ENCODE results near the gene STPG4.
"Not testable (repeated sequence)": the region's sequence is repeated elsewhere in the genome, so short reads cannot be mapped to it uniquely, and the experiment has no call there.

Gene STPG4

GRCh38 chr2:47172922-47173695, 18.0 kb upstream of the STPG4 start:
- no peak for DNase-seq

- DNase-seq: no peak
Observed at GRCh38 chr2:47172156-47172921, 17.2 kb upstream of the STPG4 start.

GRCh38 chr2:47169784-47170183, 14.7 kb upstream of the STPG4 start:
- no peak for DNase-seq

GRCh38 chr2:47168895-47169294, 13.8 kb upstream of the STPG4 start:
- not testable (repeated sequence) for DNase-seq

- no peak for DNase-seq
Observed at GRCh38 chr2:47167149-47167548, 12.0 kb upstream of the STPG4 start.

DNA sequence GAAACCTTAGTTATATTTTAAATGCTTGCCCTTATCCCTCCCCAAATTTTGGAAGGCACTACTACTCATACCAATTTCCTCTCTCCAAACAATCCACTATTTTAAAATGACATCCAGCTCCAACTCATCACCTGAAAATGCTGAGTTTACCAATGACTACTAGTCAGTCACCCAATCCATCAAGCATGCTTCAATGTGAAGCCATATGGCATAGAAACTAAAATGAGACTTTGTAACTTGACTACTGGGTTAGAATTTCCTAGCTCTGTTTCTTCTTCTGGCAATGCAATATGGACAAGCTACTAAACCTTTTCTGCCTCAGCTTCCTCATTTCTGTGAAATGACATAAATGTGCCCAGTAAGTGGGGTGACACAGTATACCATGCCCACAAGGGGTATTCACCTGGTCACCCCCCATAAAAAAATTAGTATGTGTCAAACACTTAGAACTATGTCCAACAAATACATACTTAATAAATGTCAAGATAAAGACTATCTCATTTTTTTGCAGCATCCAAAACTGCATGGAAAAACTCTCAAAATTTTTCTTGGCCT, 10.0 kb upstream of the STPG4 start:
- DNase-seq: no peak

GRCh38 chr2:47162780-47163179, 7.7 kb upstream of the STPG4 start:
- no peak for DNase-seq

DNA sequence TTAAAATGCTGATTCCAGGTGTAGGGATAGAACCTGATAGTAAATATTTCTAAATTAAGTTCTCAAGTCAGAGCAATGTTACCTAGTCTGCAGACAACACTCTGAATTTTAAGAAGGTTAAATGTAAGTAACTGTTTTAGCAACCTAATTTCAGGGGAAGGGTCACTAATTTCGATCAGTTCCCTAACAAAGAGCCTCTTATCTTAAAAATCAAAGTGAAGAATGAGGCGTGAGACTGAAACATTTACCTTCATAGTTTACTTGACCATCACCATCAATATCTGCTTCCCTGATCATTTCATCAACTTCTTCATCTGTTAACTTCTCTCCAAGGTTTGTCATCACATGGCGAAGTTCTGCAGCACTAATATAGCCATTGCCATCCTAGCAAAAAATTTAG, 6.4 kb upstream of the STPG4 start:
- no peak for DNase-seq

DNA sequence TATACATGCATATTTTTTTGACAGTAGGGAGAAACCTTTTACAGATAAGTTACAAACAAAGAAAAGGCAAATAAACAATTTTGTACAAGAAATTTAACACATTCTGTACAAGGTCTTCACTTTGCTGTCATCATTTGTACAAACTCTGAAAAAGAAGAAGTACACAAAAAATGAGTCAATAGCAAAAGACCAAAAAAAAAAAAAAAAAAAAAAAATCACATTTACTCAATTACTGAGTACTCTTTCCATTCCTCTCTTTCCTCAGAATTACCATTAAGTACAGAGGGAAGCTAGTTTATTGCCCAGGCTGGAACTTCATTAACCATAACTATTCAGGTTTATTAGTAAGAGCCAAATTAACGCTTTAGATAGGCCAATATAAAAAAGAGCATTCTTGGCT, 5.6 kb upstream of the STPG4 start:
- no peak for DNase-seq

GRCh38 chr2:47160211-47160610, 5.1 kb upstream of the STPG4 start:
- no peak for DNase-seq

GRCh38 chr2:47159627-47160026, 4.5 kb upstream of the STPG4 start:
- DNase-seq: no peak

DNA sequence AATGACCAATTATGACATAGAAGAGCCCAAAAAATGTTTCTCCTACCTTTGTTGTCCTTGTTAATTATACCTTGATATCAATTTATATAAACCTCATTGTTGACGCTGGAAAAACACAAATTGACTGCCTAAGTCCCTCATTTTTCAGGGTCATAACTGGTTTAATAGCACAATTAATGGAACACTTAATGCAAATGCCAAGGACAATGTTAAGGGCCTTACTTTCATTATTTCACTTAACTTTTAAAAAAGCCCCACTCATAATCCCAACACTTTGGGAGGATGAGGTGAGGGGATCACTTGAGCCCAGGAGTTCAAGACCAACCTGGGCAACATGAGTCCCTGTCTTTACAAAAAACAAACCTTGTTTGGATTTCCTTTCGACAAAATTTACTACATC, 3.5 kb upstream of the STPG4 start:
- DNase-seq: no peak

DNA sequence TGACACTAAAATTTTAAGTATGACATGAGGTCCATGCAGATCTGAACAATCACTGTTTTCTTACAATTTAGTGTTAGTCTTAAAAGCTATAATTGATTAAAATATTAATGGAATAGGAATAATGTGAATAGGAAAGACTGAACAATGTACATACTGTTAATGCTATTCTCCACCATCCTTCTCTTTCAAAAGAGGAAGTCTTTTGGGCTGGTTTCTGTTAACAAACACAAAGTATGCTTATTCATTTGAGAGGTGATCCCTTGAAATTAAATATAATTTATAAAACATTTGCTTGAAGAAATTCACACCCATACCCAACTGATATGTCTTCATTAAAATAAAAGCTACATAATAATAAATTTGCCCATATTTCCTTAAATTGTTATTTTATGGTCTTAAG, 2.3 kb downstream of the STPG4 start:
- no peak for DNase-seq

DNA sequence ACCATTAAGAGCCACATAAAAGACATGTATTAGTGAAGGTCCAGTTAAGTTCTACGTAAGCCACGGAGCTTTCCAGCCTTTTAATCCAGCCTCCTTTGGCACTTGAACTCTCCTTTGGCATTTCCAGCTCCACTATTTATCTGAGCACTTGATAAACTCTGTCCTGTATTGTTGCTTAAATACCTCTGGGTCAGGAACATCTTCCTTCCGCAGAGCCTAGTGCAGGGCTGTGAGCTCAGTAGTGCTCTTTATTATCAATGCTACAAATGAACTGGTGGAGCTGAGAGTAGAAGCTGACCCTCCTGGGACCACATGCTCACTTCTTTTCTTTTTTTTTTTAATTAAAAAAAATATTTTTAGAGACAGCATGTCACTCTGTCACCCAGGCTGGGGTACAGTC, 4.9 kb downstream of the STPG4 start:
- no peak for DNase-seq

DNA sequence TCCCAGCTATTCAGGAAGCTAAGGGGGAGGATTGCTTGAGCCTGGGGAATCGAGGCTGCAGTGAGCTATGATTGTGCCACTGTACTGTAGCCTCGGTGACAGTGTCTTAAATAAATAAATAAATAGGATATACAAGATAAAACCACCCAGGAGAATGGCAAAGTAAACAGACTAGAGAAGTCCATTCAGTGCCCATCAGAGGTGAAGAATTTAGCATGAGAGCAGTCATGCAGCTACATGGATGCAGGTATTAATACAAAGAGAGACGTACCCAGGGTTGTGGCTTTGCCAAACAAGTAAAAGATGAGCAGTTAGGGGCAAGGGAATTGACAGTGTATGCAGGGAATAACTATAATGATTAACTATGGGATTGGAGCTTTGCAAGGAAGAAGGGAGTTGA, 8.1 kb downstream of the STPG4 start:
- DNase-seq: no peak

- no peak for DNase-seq
Observed at GRCh38 chr2:47145466-47145865, 9.6 kb downstream of the STPG4 start.

- no peak for DNase-seq
Observed at GRCh38 chr2:47141520-47141919, 13.6 kb downstream of the STPG4 start.

DNA sequence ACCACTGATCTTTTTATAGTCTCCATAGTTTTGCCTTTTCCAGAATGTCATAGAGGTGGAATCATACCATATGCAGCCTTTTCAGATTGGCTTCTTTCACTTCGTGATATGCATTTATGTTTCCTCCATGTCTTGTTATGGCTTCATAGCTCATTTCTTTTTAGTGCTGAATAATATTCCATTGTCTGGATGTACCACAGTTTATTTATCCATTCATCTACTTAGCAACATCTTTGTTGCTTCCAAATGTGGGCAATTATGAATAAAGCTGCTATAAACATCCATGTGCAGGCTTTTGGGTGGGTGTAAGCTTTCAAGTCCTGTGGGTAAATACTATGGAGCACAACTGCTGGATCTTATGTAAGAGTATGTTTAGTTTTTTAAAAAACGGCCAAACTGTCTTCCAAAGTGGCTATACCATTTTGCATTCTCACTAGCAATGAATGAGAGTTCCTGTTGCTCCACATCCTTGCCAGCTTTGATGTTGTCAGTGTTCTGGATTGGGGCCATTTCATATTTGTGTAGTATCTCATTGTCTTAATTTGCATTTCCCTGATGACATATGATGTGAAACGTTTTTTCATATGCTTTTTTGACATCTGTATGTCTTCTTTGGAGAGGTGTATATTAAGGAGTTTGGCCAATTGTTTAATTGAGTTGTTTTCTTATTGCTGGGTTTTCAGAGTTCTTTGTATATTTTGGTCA, 20.6 kb downstream of the STPG4 start:
- no peak for DNase-seq

- no peak for DNase-seq
Observed at GRCh38 chr2:47133046-47133445, 22.1 kb downstream of the STPG4 start.

- DNase-seq: no peak
Observed at GRCh38 chr2:47129191-47129706, 25.9 kb downstream of the STPG4 start.

- DNase-seq: no peak
Observed at GRCh38 chr2:47128705-47129104, 26.4 kb downstream of the STPG4 start.

- DNase-seq: no peak
Observed at GRCh38 chr2:47127862-47128543, 27.1 kb downstream of the STPG4 start.

DNA sequence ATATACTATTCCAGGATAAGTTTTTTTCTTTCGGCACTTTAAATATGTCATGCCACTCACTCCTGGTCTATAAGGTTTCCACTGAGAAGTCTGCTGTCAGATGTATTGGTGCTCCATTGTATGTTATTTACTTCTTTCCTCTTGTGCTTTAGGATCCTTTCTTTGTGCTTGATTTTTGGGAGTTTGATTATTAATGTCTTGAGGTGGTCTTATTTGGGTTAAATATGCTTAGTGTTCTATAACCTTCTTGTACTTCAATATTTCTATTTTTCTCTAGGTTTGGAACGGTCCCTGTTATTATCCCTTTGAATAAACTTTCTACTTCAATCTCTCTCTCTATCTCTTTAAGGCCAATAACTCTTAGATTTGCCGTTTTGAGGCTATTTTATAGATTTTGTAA, 28.3 kb downstream of the STPG4 start:
- no peak for DNase-seq
